Thyroid gland (tissue), 4 donors: Measurements from ENCODE around the gene KRT34. TPM values are rescaled to one million over a fixed set of nuclear protein-coding genes. Genes with fewer than 3 reads are reported as not detected.
"Not testable (repeated sequence)": the region's sequence is repeated elsewhere in the genome, so short reads cannot be mapped to it uniquely, and the experiment has no call there.

Experiments
- DNase-seq, 2 donors: peaks; one replicate each; pipeline ENCODE4 v3.0.0-alpha.2; 2019
- H3K27ac ChIP-seq, 3 donors: fragments of 200-600 bp; sonication (generic); 1 replicate in 2 of 3; 2 replicates in 1 of 3; pipeline ENCODE4 v1.5.1; 2016 to 2019; ENCODE audit warnings: mild to moderate bottlenecking in 1 of 3, moderate library complexity in 1 of 3
- H3K27me3 ChIP-seq: fragments of 200-600 bp; sonication (generic); one replicate; pipeline ENCODE4 v1.5.1; 2019
- H3K36me3 ChIP-seq, 2 donors: fragments of 200-600 bp; sonication (generic); one replicate each; pipeline ENCODE4 v1.5.1; 2016 to 2019
- H3K4me1 ChIP-seq, 2 donors: fragments of 200-600 bp; sonication (generic); one replicate each; pipeline ENCODE4 v1.5.1; 2017 to 2019
- H3K4me3 ChIP-seq, 3 donors: fragments of 200-600 bp; sonication (generic); replicated peaks in 1 of 3; 1 replicate in 2 of 3; 2 replicates in 1 of 3; pipeline ENCODE4 v1.5.1; 2016; ENCODE audit warnings: mild to moderate bottlenecking in 1 of 3
- H3K9me3 ChIP-seq: fragments of 200-600 bp; sonication (generic); one replicate; pipeline ENCODE4 v1.5.1; 2017
- POLR2A ChIP-seq, 2 donors: fragments of 450-650 bp; IDR thresholded peaks; one replicate each; pipeline ENCODE4 v1.6.1; 2017; ENCODE audit warnings: antibody characterized with exemption in 2 of 2, mild to moderate bottlenecking in 2 of 2, moderate library complexity in 1 of 2
- WGBS, 2 donors: methylation state at CpG; one replicate each; pipeline ENCODE4 v1.1.5; 2017; 5-methylcytosine and 5-hydroxymethylcytosine counted together
- intact Hi-C: fragments of 100-400 bp; cut with DNase I; formaldehyde crosslinking; loops from one replicate; pipeline ENCODE4 v1.15.1; 2023
- total RNA-seq, 4 donors: library from RNA; depleted of rRNA; stranded (reverse); fragments of >200 nt; gene quantifications; one replicate each; pipeline ENCODE4 v1.2.3, GENCODE V29; 2016
- TF ChIP-seq, protein P1 (sequence below), 6 experiments: fragments of 200-600 bp in 3 of 6; fragments of 450-650 bp in 3 of 6; sonication (generic) in 3 of 6; IDR thresholded peaks; one replicate each; pipeline ENCODE4 v1.5.1; 2016 to 2019; ENCODE audit warnings: antibody characterized with exemption in 6 of 6, mild to moderate bottlenecking in 2 of 6, inconsistent platforms in 1 of 6, moderate library complexity in 1 of 6

The KRT34 gene
- total RNA-seq, 4 donors from 2014 or later = not detected

DNA sequence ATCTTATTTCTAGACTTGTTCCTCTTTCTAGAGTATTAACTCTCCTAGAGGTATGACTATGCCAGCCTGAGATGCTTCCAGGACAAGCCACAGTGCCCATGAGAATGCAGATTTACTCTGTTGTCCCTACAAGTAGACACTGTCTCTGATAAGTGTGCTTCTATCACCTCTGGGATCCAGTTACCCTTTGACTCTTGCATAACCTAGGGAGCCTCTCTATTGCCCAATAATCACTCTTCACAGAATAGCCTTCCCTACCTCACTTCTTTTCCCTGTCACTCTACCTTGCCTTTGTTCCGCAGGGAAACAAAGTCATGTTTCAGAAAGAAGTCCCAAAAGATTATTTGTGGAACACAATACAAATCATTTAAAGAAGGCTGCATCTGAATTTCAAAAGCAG lies 1.6 kb upstream of the KRT34 start:
- no peak for TF ChIP-seq POLR2A (IDR thresholded peaks at IDR 0.05)
- TF ChIP-seq, protein P1, sequence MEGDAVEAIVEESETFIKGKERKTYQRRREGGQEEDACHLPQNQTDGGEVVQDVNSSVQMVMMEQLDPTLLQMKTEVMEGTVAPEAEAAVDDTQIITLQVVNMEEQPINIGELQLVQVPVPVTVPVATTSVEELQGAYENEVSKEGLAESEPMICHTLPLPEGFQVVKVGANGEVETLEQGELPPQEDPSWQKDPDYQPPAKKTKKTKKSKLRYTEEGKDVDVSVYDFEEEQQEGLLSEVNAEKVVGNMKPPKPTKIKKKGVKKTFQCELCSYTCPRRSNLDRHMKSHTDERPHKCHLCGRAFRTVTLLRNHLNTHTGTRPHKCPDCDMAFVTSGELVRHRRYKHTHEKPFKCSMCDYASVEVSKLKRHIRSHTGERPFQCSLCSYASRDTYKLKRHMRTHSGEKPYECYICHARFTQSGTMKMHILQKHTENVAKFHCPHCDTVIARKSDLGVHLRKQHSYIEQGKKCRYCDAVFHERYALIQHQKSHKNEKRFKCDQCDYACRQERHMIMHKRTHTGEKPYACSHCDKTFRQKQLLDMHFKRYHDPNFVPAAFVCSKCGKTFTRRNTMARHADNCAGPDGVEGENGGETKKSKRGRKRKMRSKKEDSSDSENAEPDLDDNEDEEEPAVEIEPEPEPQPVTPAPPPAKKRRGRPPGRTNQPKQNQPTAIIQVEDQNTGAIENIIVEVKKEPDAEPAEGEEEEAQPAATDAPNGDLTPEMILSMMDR (IDR thresholded peaks at IDR 0.05) = no peak
- intact Hi-C loops = no loop called here
- Histone ChIP-seq H3K27ac (no peak overlapping the region), H3K4me1 (no peaks in the 10 kb centered on the region), H3K4me3 (no peak overlapping the region), H3K36me3 (no peaks in the 10 kb centered on the region), H3K27me3 (no peaks in the 10 kb centered on the region), H3K9me3 (no peaks in the 10 kb centered on the region)
- no peak for DNase-seq
- 98 to 100% methylated on average over 1 of the region's 1 CpG for WGBS, 2 donors

DNA sequence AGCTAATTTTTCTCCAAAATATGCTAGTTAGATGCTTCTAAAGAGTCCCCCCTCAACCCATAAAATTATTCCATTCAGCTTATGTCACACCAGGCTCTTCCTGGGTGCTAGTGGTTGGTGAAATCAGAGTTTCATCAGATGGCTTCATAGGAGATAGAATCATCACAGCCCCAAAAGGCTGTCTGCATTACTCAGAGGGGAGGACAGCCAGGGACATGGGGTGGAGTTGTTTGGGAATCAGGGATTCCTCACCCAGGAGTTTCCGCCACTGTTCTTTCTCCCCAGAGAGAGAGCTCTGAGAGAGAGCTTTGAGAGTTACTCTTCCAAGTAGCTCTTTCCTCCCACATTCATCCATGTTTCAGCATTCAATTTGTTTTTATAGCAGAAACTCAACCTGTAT lies 288 bp upstream of the KRT34 start:
- H3K36me3 ChIP-seq = no peaks in the 10 kb centered on the region
- 83 to 100% methylated on average over 1 of the region's 1 CpG for WGBS, 2 donors
- no peaks in the 10 kb centered on the region for H3K4me1 ChIP-seq
- no peak overlapping the region for H3K27ac ChIP-seq
- intact Hi-C loops = no loop called here
- TF ChIP-seq, protein P1 (IDR thresholded peaks at IDR 0.05) = no peak
- no peak for TF ChIP-seq POLR2A (IDR thresholded peaks at IDR 0.05)
- no peak overlapping the region for H3K4me3 ChIP-seq
- DNase-seq = no peak
- no peaks in the 10 kb centered on the region for H3K27me3 ChIP-seq
- H3K9me3 ChIP-seq = no peaks in the 10 kb centered on the region

DNA sequence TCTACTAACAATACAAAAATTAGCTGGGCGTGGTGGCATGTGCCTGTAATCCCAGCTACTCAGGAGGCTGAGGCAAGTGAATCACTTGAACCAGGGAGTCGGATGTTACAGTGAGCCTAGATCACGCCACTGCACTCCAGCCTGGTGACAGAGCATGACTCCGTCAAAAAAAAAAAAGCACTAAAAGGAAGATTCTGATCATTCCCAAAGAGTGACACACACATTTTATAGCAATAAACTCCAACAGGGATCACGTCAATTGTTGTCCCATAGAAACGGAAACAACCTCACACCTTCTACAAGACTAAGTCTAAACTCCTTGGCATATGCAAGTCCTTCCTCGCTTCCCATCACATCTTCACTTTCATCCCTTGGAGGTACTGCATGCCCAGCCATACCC lies 2.0 kb downstream of the KRT34 start:
- intact Hi-C loops, H3K27me3 ChIP-seq, H3K4me3 ChIP-seq, H3K4me1 ChIP-seq, H3K9me3 ChIP-seq, H3K27ac ChIP-seq, H3K36me3 ChIP-seq, DNase-seq: not testable (repeated sequence)
- WGBS, 2 donors = 91 to 95% methylated on average over 7 of the region's 7 CpGs

DNA sequence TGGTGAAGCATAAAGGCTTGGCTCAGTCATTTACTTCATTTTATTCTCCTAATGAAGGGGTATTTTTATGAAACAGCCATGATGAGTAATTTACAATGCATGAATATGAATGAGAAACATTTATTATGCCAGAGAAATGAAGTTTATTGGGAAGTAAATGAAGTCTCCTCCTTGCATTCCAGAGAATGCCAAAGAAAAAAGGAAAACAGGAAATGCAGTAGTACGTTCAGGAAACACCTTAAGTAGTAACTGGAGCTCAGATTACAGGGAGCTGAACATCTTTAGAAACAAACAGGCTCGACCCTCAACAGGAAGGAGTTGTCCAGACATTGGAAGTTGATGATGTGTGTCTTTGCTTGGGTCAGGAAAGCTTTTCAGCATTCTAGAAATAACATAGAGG lies 4.6 kb downstream of the KRT34 start:
- no peaks in the 10 kb centered on the region for H3K4me1 ChIP-seq
- no peaks in the 10 kb centered on the region for H3K36me3 ChIP-seq
- no peak for DNase-seq
- no peak overlapping the region for H3K27ac ChIP-seq
- WGBS, 2 donors = 19 to 24% methylated on average over 2 of the region's 2 CpGs
- no peak overlapping the region for H3K4me3 ChIP-seq
- H3K27me3 ChIP-seq = no peaks in the 10 kb centered on the region
- intact Hi-C loops = no loop called here
- no peaks in the 10 kb centered on the region for H3K9me3 ChIP-seq
- TF ChIP-seq, protein P1 (IDR thresholded peaks at IDR 0.05) = no peak
- no peak for TF ChIP-seq POLR2A (IDR thresholded peaks at IDR 0.05)

DNA sequence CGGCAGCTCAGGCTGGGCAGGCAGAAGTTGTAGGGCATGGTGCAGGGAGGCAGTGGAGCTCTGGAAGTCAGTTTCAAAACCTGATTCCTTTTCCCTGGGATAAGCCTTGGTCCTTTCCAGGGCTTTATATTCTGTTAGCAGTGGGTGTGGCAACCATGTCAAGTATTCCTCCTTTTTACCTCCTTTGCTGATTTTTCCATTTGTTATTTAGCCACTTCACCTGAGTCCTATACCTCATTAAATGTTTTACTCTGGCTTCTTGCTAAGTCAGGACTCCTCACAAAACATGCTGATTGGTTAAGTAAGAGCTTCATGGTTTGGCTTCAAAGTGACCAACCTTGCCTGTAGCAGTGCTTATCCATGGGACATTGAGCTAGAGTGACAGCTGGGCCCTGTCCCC lies 12.4 kb downstream of the KRT34 start, which contains the start of gene KRT33B:
Gene KRT33B (minus strand): TSS at position 101 of the 400 bp plus-strand sequence. CDS start 63 bp downstream, at position 38.
- intact Hi-C loops = no loop called here
- TF ChIP-seq, protein P1 (IDR thresholded peaks at IDR 0.05) = no peak
- no peak for TF ChIP-seq POLR2A (IDR thresholded peaks at IDR 0.05)
- Histone ChIP-seq H3K27me3 (no peaks in the 10 kb centered on the region), H3K9me3 (no peaks in the 10 kb centered on the region), H3K4me1 (no peaks in the 10 kb centered on the region), H3K27ac (no peak within 1 kb of the TSS), H3K4me3 (no peak within 1 kb of the TSS), H3K36me3 (no peaks in the 10 kb centered on the region)
- DNase-seq = no peak
- 83 to 100% methylated on average over 1 of the region's 1 CpG for WGBS, 2 donors

DNA sequence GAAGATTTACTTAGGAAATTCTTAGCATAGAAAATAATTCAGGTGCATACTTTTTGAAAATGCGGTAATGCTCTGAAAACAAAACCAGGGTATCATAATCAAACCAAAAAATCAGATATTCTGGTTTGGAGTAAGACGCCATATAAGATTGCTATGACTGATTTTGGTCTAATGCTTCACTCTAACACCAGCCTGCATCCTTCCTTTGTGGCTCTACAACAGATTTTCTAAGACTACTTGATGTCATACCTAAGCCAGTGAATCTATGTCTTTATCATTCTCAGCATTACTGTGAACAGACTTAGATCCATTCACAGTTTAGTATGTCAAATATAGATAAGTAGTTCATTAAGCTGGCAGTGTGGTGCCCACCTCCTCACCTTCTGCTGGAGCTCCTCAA lies 13.1 kb downstream of the KRT34 start:
- WGBS, 2 donors = 93 to 96% methylated on average over 2 of the region's 2 CpGs
- TF ChIP-seq POLR2A (IDR thresholded peaks at IDR 0.05) = no peak
- TF ChIP-seq, protein P1 (IDR thresholded peaks at IDR 0.05) = no peak
- intact Hi-C loops = no loop called here

More for the DNA sequence above, 13.1 kb downstream of the KRT34 start:
- Histone ChIP-seq H3K27me3 (no peaks in the 10 kb centered on the region), H3K4me1 (no peaks in the 10 kb centered on the region), H3K4me3 (no peak overlapping the region), H3K36me3 (no peaks in the 10 kb centered on the region), H3K9me3 (no peaks in the 10 kb centered on the region), H3K27ac (no peak overlapping the region)
- DNase-seq = no peak
